Astrocyte (in vitro differentiated cells and primary cell): Measurements from ENCODE around the gene MCUR1.
"Not testable (repeated sequence)": the region's sequence is repeated elsewhere in the genome, so short reads cannot be mapped to it uniquely, and the experiment has no call there.

ENCODE experiments used
- EZH2 ChIP-seq: IDR thresholded peaks from 2 replicates; pipeline ENCODE4 v1.6.1; 2012; ENCODE audit warnings: mild to moderate bottlenecking, low read length, inconsistent platforms; ENCODE audit not compliant: insufficient read depth
- TF ChIP-seq, protein P1 (sequence below): IDR thresholded peaks from 2 replicates; pipeline ENCODE4 v1.5.1; 2011; ENCODE audit warnings: low read depth, mild to moderate bottlenecking, inconsistent platforms, low read length, moderate library complexity; ENCODE audit not compliant: insufficient read depth

DNA sequence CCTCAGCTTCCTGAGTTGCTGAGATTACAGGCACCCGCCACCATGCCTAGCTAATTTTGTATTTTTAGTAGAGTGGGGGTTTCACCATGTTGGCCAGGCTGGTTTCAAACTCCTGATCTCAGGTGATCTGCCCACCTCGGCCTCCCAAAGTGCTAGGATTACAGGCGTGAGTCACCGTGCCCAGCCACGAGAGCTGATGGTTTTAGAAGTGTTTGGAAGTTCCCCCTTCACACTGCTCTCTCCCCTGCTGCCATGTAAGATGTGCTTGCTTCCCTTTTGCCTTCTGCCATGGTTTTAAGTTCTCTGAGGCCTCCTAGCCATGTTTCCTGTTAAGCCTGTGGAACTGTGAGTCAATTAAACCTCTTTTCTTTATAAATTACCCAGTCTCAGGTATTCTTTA is 36.3 kb upstream of the MCUR1 start:
- TF ChIP-seq, protein P1, sequence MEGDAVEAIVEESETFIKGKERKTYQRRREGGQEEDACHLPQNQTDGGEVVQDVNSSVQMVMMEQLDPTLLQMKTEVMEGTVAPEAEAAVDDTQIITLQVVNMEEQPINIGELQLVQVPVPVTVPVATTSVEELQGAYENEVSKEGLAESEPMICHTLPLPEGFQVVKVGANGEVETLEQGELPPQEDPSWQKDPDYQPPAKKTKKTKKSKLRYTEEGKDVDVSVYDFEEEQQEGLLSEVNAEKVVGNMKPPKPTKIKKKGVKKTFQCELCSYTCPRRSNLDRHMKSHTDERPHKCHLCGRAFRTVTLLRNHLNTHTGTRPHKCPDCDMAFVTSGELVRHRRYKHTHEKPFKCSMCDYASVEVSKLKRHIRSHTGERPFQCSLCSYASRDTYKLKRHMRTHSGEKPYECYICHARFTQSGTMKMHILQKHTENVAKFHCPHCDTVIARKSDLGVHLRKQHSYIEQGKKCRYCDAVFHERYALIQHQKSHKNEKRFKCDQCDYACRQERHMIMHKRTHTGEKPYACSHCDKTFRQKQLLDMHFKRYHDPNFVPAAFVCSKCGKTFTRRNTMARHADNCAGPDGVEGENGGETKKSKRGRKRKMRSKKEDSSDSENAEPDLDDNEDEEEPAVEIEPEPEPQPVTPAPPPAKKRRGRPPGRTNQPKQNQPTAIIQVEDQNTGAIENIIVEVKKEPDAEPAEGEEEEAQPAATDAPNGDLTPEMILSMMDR = not testable (repeated sequence)
- not testable (repeated sequence) for TF ChIP-seq EZH2
